ENCODE measurements around the gene FRK.
"Not testable (repeated sequence)": the region's sequence is repeated elsewhere in the genome, so short reads cannot be mapped to it uniquely, and the experiment has no call there.

FRK gene

GRCh38 chr6:115945812-115946211, 114.9 kb downstream of the FRK start:
- no peaks in the 10 kb centered on the region for H3K4me1 ChIP-seq (ENCODE audit: control insufficient read depth in 2 of 2, insufficient read depth in 1 of 2, low read depth in 1 of 2, low read length in 2 of 2)
- no peak overlapping the region for H3K9ac ChIP-seq (ENCODE audit: low read depth, low read length, poor library complexity)
- H3K36me3 ChIP-seq (replicated peaks in 1 of 2; ENCODE audit: control insufficient read depth in 2 of 2, insufficient read depth in 2 of 2, low read length in 2 of 2), result no peaks in the 10 kb centered on the region
- no CpG with 5 or more reads among the region's 1 CpG for WGBS, 2 donors (ENCODE audit: extremely low coverage in 2 of 2, insufficient read length in 2 of 2, insufficient replicate concordance in 1 of 2)
- H3K4ac ChIP-seq (ENCODE audit: low read length), result no peak overlapping the region
- no peak overlapping the region for H3K4me3 ChIP-seq (ENCODE audit: low read length in 2 of 2)
- no peak overlapping the region for H2AK5ac ChIP-seq (ENCODE audit: low read depth, low read length)
- no peak overlapping the region for H3K14ac ChIP-seq (ENCODE audit: low read length)
- no peak overlapping the region for H2AFZ ChIP-seq (ENCODE audit: low read length)
- H2BK12ac ChIP-seq (ENCODE audit: low read length), result no peak overlapping the region
- no peaks in the 10 kb centered on the region for H3K79me1 ChIP-seq (ENCODE audit: low read depth, low read length)
- no peak overlapping the region for H4K91ac ChIP-seq (ENCODE audit: low read depth, low read length, poor library complexity)
- H3K23ac ChIP-seq (ENCODE audit: low read depth, low read length, poor library complexity), result no peak overlapping the region
- no peak overlapping the region for H2BK15ac ChIP-seq (ENCODE audit: low read length)
- no peak overlapping the region for H3K27ac ChIP-seq (replicated peaks; ENCODE audit: low read length)
- H3K4me2 ChIP-seq (ENCODE audit: insufficient read depth, low read length, poor library complexity, severe bottlenecking), result no peak overlapping the region
- H3K18ac ChIP-seq (ENCODE audit: low read length), result no peak overlapping the region
- no peak overlapping the region for H4K8ac ChIP-seq (ENCODE audit: low read depth, low read length)
- no peak overlapping the region for H2BK120ac ChIP-seq (ENCODE audit: low read depth, low read length)
- DNase-seq (ENCODE audit: low spot score), result no peak
- no peaks in the 10 kb centered on the region for H3K9me3 ChIP-seq (replicated peaks in 1 of 2; ENCODE audit: control insufficient read depth in 2 of 2, insufficient read depth in 1 of 2, low read depth in 1 of 2, low read length in 2 of 2)
- H2BK5ac ChIP-seq (ENCODE audit: low read length), result no peak overlapping the region
- no peaks in the 10 kb centered on the region for H3K27me3 ChIP-seq (ENCODE audit: control insufficient read depth in 3 of 3, insufficient read depth in 3 of 3, low read depth in 1 of 3, low read length in 3 of 3)

DNA sequence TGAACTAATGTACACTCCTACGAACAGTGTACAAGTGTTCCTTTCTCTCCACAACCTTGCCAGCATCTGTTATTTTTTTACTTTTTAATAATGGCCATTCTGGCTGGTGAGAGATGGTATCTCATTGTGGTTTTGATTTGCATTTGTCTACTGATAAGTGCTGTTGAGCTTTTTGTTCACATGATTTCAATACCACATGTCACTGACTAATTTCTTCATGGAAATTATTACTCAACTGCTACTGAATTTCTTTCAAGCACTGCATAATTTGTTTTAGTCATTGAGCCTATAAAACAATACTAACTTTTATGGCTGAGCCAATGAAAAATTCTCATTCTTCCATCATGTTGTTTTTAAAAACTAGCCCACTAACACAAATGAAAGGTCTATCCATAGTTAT, 115.4 kb downstream of the FRK start:
- Histone ChIP-seq H3K27ac (replicated peaks; ENCODE audit: low read length) (no peak overlapping the region), H4K91ac (ENCODE audit: low read depth, low read length, poor library complexity) (no peak overlapping the region), H3K4me3 (ENCODE audit: low read length in 2 of 2) (no peak overlapping the region), H2AK5ac (ENCODE audit: low read depth, low read length) (no peak overlapping the region), H3K4ac (ENCODE audit: low read length) (no peak overlapping the region), H2BK120ac (ENCODE audit: low read depth, low read length) (no peak overlapping the region), H3K14ac (ENCODE audit: low read length) (no peak overlapping the region), H2BK15ac (ENCODE audit: low read length) (no peak overlapping the region), H2AFZ (ENCODE audit: low read length) (no peak overlapping the region), H4K8ac (ENCODE audit: low read depth, low read length) (no peak overlapping the region), H2BK12ac (ENCODE audit: low read length) (no peak overlapping the region), H3K18ac (ENCODE audit: low read length) (no peak overlapping the region), H3K4me1 (ENCODE audit: control insufficient read depth in 2 of 2, insufficient read depth in 1 of 2, low read depth in 1 of 2, low read length in 2 of 2) (no peaks in the 10 kb centered on the region), H3K23ac (ENCODE audit: low read depth, low read length, poor library complexity) (no peak overlapping the region), H3K36me3 (replicated peaks in 1 of 2; ENCODE audit: control insufficient read depth in 2 of 2, insufficient read depth in 2 of 2, low read length in 2 of 2) (no peaks in the 10 kb centered on the region), H3K79me1 (ENCODE audit: low read depth, low read length) (no peaks in the 10 kb centered on the region), H3K27me3 (ENCODE audit: control insufficient read depth in 3 of 3, insufficient read depth in 3 of 3, low read depth in 1 of 3, low read length in 3 of 3) (no peaks in the 10 kb centered on the region), H3K4me2 (ENCODE audit: insufficient read depth, low read length, poor library complexity, severe bottlenecking) (no peak overlapping the region), H3K9me3 (replicated peaks in 1 of 2; ENCODE audit: control insufficient read depth in 2 of 2, insufficient read depth in 1 of 2, low read depth in 1 of 2, low read length in 2 of 2) (no peaks in the 10 kb centered on the region), H3K9ac (ENCODE audit: low read depth, low read length, poor library complexity) (no peak overlapping the region), H2BK5ac (ENCODE audit: low read length) (no peak overlapping the region)
- no CpG with 5 or more reads among the region's 1 CpG for WGBS, 2 donors (ENCODE audit: extremely low coverage in 2 of 2, insufficient read length in 2 of 2, insufficient replicate concordance in 1 of 2)
- DNase-seq (ENCODE audit: low spot score), result no peak

DNA sequence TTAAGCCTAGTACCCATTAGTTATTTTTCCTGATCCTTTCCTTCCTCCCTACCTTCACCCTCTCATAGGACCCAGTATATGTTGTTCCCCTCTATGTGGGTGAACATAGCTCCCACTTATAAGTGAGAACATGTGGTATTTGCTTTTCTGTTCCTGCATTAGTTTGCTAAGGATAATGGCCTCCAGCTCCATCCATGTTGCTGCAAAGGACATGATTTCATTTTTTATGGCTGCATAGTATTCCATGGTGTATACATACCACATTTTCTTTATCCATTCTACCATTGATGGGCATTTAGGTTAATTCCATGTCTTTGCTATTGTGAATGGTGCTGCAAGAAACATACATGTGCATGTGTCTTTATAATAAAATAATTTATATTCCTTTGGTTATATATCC, 115.9 kb downstream of the FRK start:
- not testable (repeated sequence) for H2BK5ac ChIP-seq (ENCODE audit: low read length); H4K8ac ChIP-seq (ENCODE audit: low read depth, low read length); H4K91ac ChIP-seq (ENCODE audit: low read depth, low read length, poor library complexity); H3K79me1 ChIP-seq (ENCODE audit: low read depth, low read length); H2BK12ac ChIP-seq (ENCODE audit: low read length); H3K36me3 ChIP-seq (replicated peaks in 1 of 2; ENCODE audit: control insufficient read depth in 2 of 2, insufficient read depth in 2 of 2, low read length in 2 of 2); H3K4me1 ChIP-seq (ENCODE audit: control insufficient read depth in 2 of 2, insufficient read depth in 1 of 2, low read depth in 1 of 2, low read length in 2 of 2); H3K18ac ChIP-seq (ENCODE audit: low read length); H3K23ac ChIP-seq (ENCODE audit: low read depth, low read length, poor library complexity); H3K9ac ChIP-seq (ENCODE audit: low read depth, low read length, poor library complexity); H3K27ac ChIP-seq (replicated peaks; ENCODE audit: low read length); H2AK5ac ChIP-seq (ENCODE audit: low read depth, low read length); H3K9me3 ChIP-seq (replicated peaks in 1 of 2; ENCODE audit: control insufficient read depth in 2 of 2, insufficient read depth in 1 of 2, low read depth in 1 of 2, low read length in 2 of 2); H2BK15ac ChIP-seq (ENCODE audit: low read length); DNase-seq (ENCODE audit: low spot score); H2AFZ ChIP-seq (ENCODE audit: low read length); H3K4ac ChIP-seq (ENCODE audit: low read length); H2BK120ac ChIP-seq (ENCODE audit: low read depth, low read length); H3K4me2 ChIP-seq (ENCODE audit: insufficient read depth, low read length, poor library complexity, severe bottlenecking); H3K27me3 ChIP-seq (ENCODE audit: control insufficient read depth in 3 of 3, insufficient read depth in 3 of 3, low read depth in 1 of 3, low read length in 3 of 3); H3K14ac ChIP-seq (ENCODE audit: low read length); H3K4me3 ChIP-seq (ENCODE audit: low read length in 2 of 2)

- H3K4me3 ChIP-seq (ENCODE audit: low read length in 2 of 2); H3K4me1 ChIP-seq (ENCODE audit: control insufficient read depth in 2 of 2, insufficient read depth in 1 of 2, low read depth in 1 of 2, low read length in 2 of 2); H3K4ac ChIP-seq (ENCODE audit: low read length); H4K8ac ChIP-seq (ENCODE audit: low read depth, low read length); H2BK15ac ChIP-seq (ENCODE audit: low read length); DNase-seq (ENCODE audit: low spot score); H3K4me2 ChIP-seq (ENCODE audit: insufficient read depth, low read length, poor library complexity, severe bottlenecking); H4K91ac ChIP-seq (ENCODE audit: low read depth, low read length, poor library complexity); H3K14ac ChIP-seq (ENCODE audit: low read length); H3K23ac ChIP-seq (ENCODE audit: low read depth, low read length, poor library complexity); H2BK120ac ChIP-seq (ENCODE audit: low read depth, low read length); H3K18ac ChIP-seq (ENCODE audit: low read length); H3K79me1 ChIP-seq (ENCODE audit: low read depth, low read length); H3K9ac ChIP-seq (ENCODE audit: low read depth, low read length, poor library complexity); H3K36me3 ChIP-seq (replicated peaks in 1 of 2; ENCODE audit: control insufficient read depth in 2 of 2, insufficient read depth in 2 of 2, low read length in 2 of 2); H2BK12ac ChIP-seq (ENCODE audit: low read length); H3K9me3 ChIP-seq (replicated peaks in 1 of 2; ENCODE audit: control insufficient read depth in 2 of 2, insufficient read depth in 1 of 2, low read depth in 1 of 2, low read length in 2 of 2); H2AFZ ChIP-seq (ENCODE audit: low read length); H2AK5ac ChIP-seq (ENCODE audit: low read depth, low read length); H2BK5ac ChIP-seq (ENCODE audit: low read length); H3K27ac ChIP-seq (replicated peaks; ENCODE audit: low read length); H3K27me3 ChIP-seq (ENCODE audit: control insufficient read depth in 3 of 3, insufficient read depth in 3 of 3, low read depth in 1 of 3, low read length in 3 of 3): not testable (repeated sequence)
- no CpG with 5 or more reads among the region's 2 CpGs for WGBS, 2 donors (ENCODE audit: extremely low coverage in 2 of 2, insufficient read length in 2 of 2, insufficient replicate concordance in 1 of 2)
Measured at GRCh38 chr6:115937502-115937901, 123.2 kb downstream of the FRK start.
